Measurements from ENCODE around the gene ABCC1.

ABCC1 gene

GRCh38 chr16:16003719-16004313 is 54.4 kb downstream of the ABCC1 start:
- no peak overlapping the region for H3K4me3 ChIP-seq (ENCODE audit: control insufficient read depth, low read depth, low read length)
- no peak for TF ChIP-seq CTCF (IDR thresholded peaks at IDR 0.05; ENCODE audit: control insufficient read depth, insufficient read depth, low read depth, low read length, missing control alignments)
- no peak for DNase-seq (ENCODE audit: low read depth)

GRCh38 chr16:16004314-16004749 is 54.9 kb downstream of the ABCC1 start:
- TF ChIP-seq CTCF (IDR thresholded peaks at IDR 0.05; ENCODE audit: control insufficient read depth, insufficient read depth, low read depth, low read length, missing control alignments), result no peak
- no peak overlapping the region for H3K4me3 ChIP-seq (ENCODE audit: control insufficient read depth, low read depth, low read length)
- no peak for DNase-seq (ENCODE audit: low read depth)

GRCh38 chr16:16005721-16006120 is 56.3 kb downstream of the ABCC1 start:
- no peak for TF ChIP-seq CTCF (IDR thresholded peaks at IDR 0.05; ENCODE audit: control insufficient read depth, insufficient read depth, low read depth, low read length, missing control alignments)
- DNase-seq (ENCODE audit: low read depth), result no peak
- H3K4me3 ChIP-seq (ENCODE audit: control insufficient read depth, low read depth, low read length), result no peak overlapping the region

- no peak overlapping the region for H3K4me3 ChIP-seq (ENCODE audit: control insufficient read depth, low read depth, low read length)
- DNase-seq (ENCODE audit: low read depth), result no peak
- no peak for TF ChIP-seq CTCF (IDR thresholded peaks at IDR 0.05; ENCODE audit: control insufficient read depth, insufficient read depth, low read depth, low read length, missing control alignments)
These were observed 57.2 kb downstream of the ABCC1 start for GRCh38 chr16:16006650-16007049.

GRCh38 chr16:16007743-16008111 is 58.3 kb downstream of the ABCC1 start:
- no peak overlapping the region for H3K4me3 ChIP-seq (ENCODE audit: control insufficient read depth, low read depth, low read length)
- DNase-seq (ENCODE audit: low read depth), result no peak
- TF ChIP-seq CTCF (IDR thresholded peaks at IDR 0.05; ENCODE audit: control insufficient read depth, insufficient read depth, low read depth, low read length, missing control alignments), result no peak

DNA sequence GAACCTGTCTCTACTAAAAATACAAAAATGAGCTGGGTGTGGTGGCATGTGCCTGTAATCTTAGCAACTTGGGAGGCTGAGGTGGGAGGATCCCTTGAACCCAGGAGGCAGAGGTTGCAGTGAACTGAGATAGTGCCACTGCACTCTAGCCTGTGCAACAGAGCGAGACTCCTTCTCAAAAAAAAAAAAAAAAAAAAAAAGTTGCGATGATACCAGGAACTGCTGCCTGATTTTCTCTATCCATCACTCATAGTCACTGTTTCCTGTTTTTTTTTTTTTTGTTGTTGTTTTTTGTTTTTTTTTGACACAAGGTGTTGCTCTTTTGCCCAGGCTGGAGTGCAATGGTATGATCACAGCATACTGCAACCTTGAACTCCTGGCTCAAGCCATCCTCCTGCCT is 59.2 kb downstream of the ABCC1 start:
- H3K4me3 ChIP-seq (ENCODE audit: control insufficient read depth, low read depth, low read length), result no peak overlapping the region
- TF ChIP-seq CTCF (IDR thresholded peaks at IDR 0.05; ENCODE audit: control insufficient read depth, insufficient read depth, low read depth, low read length, missing control alignments), result no peak
- DNase-seq (ENCODE audit: low read depth), result no peak

DNA sequence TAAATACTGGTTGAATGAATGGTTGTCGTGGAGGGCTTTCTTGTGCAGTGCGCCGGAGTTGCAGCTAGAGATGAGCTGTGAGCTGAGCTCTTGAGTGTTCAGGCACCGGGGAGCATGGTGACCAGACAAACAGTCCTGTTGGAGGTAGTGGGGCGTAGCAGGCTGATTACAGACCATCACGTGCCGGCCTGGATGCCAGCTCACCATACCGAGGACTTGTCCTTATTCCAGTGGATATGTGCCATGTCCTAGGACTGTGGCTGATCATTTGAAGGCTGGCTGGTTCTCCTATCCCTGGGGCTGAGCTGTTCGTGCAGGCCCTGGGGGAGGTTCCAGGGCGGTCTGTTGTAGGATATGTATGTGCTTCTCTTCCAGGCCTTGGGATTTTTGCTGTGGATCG is 60.0 kb downstream of the ABCC1 start:
- no peak overlapping the region for H3K4me3 ChIP-seq (ENCODE audit: control insufficient read depth, low read depth, low read length)
- no peak for DNase-seq (ENCODE audit: low read depth)
- TF ChIP-seq CTCF (IDR thresholded peaks at IDR 0.05; ENCODE audit: control insufficient read depth, insufficient read depth, low read depth, low read length, missing control alignments), result no peak
